TTC549 (cell line): ENCODE data around the gene PARK7.

Experiments
- FAIRE-seq: peaks from 2 replicates; lab custom pipeline; 2012; peaks lifted over from hg19 to GRCh38; lab: Jason Lieb, UNC

Gene PARK7

GRCh38 chr1:8011016-8011415, 49.5 kb downstream of the PARK7 start:
- no peak for FAIRE-seq

- FAIRE-seq: no peak
Measured at GRCh38 chr1:8011923-8012858, 50.7 kb downstream of the PARK7 start.

- FAIRE-seq: no peak
Measured at GRCh38 chr1:8012955-8013354, 51.4 kb downstream of the PARK7 start.

DNA sequence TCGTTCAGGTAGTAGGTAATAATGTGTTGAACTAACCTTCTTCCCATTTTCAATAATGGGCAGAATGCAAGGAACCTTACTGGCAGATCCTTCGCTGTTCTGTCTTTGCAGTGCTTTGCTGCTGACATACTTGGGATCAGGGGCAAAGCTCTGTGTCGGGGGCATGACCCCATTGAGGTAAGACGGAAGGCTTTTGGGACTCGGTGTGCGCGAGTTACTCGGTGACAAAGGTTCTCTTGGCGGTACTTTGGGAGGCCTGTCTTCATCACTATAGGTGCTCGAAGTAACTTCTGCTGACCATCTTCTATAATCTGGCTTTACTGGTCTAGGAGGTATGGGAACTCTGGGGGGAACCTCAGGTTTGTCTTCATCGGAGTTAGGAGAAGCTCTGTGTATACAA, 51.9 kb downstream of the PARK7 start:
- FAIRE-seq: no peak

- FAIRE-seq: no peak
Measured at GRCh38 chr1:8013800-8014199, 52.3 kb downstream of the PARK7 start.

DNA sequence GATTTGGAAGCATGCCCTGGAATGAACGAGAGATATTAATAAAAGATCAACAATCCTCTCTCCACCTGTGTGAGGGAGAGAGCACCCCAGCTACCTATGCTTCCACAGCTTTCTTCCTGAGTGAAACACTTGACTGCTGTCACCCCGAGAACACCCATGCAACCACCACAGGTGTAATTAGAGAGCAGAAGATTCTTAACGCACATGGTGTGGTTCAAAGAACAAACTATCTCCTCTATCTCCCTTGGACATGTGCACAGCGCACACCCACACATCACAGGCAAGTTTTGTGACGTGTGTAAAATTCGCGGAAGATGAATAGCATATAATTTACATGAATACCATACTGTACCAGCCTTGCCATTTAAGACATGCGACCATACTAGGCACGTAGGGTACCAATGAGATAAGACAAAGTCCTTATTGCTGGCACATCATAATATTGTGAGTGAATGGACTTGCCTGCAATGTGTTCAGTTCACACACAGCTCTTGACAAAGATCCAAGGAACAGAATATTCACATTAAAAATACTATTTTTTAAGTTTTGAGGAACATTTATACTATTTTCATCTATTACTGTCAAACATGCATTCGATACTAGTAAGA, 53.0 kb downstream of the PARK7 start:
- no peak for FAIRE-seq

DNA sequence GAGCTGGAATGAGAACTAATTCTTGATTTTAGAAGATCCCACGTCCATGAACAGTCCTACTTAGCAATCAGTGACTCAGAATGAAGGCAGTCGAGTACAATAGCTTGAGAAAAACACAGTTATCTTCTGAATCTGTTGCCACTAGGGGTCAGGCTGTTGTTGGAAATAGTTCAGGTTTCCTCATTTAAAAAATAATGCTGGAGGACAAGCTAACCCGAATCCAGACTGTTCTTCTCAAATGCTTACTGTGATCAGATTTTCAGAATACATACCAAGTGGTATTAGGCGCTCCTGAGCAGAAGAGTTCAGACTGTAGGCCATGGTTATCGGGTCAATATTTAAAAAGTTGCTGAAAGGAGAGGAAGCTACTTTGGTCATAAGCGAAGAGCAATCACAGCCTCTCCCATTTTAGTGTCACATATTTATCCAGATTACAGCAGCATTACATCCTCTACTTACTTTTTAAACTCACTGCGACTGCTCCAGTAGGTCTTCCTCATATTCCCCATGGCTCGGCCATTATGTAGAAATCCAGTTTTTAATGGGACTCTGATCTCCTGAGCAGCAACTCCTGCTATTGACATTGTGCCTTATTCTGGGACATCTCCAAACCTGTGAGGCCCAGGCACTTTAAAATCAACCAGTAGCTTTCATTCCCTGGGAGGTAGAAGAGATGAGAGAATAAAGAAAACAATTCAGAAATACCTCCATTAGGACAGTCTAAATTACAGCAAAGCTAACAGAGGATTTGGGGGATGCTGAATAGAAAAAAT, 53.7 kb downstream of the PARK7 start:
- peak; percentile 11 for FAIRE-seq

- FAIRE-seq: no peak
Measured at GRCh38 chr1:8015809-8016165, 54.3 kb downstream of the PARK7 start.

DNA sequence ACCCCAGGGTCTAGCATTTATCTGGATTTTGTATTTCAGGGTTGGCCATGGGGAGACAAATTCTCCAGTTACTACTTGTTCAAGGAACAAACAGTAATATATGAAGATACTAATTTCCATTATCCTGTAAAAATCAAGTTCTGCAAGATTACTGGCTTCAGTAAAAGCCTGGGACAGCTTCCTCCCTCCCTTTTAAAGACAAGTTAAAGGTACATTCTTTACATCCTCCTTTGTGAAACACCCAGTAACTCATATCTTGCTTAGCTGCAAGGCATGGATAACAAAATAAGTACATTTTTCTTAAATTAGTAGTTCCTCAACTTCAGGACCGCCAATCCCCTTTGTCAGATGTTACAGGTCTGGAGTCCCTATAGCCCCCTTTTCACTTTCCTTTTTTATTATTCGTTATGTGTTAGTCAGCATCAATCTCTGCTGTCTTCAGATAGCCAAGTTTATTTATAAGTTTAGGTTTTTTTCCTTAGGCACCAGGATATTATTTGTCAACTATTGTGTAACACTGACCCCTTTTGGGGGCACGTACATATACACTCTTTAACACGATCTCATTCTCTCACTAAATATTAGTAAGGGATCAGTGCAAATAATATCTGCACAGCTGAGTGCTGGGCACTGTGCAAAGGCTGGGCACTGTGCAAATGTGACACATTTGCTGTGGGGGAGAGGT, 54.8 kb downstream of the PARK7 start:
- no peak for FAIRE-seq

GRCh38 chr1:8016895-8017241, 55.4 kb downstream of the PARK7 start:
- no peak for FAIRE-seq

DNA sequence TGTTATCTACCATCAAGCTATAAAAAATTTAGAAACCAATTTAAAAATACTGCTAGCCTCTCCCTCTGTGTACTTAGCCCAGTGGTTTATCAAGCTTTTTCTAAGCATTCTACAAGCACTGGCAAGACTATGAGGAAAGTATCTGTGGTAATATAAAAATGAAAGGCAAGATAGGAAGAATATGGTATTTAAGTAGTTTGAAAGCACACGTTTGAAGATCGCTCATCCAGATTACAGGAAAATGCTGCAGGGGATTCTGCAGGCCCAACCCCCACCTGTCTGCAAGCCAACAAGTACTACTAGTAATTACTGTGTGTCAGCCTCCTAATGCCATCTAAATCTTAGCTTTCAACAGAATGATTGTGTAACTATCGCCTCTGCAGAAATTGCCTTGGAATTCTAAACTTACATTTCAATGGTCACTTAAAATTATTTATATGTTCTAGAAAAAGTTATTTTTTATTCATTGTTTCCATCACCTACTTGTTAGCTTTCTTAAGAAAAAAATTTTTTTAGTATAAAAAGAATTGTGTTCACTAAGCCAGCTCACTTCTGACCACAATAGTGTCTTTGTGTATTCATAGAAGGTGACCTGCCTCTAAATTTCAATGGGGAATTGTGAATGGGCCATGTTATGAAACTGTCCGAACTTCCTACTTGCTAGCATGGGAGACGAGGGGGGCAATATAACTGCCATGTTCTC, 56.1 kb downstream of the PARK7 start:
- peak; percentile 17 for FAIRE-seq

DNA sequence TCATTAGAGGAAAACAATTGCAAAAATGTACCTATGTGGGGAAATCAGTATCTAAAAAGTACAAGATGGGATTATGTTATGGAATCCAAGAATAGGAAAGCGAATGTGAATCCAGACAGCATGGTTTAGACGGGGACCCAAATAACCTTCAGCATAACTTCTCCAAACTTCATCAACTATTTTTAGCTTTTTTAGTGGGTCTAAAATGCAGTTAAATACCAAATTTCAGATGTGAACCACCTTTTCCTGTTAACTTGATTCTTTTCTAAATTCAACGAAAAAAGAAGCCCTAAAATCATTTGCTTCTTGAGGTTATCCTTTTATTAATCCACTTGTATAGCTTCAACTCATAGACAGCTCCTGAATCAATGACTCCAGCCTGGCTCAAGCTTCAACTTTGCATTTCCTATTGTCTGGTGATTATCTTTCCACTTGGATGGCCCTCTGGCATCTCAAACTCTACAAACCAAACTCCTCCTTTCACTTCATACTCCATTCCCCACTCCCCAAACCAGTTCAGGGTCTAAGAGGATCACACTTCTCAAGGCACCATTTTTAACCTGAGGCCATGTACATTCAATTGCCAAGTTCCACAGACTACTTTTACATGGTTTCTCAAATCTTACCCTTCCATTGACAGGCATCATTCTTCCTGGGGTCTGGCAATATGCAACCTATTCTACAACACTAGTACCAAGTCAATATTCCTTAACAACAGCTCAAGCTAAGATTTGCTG, 57.1 kb downstream of the PARK7 start:
- FAIRE-seq: no peak

GRCh38 chr1:8019229-8019620, 57.7 kb downstream of the PARK7 start:
- no peak for FAIRE-seq

GRCh38 chr1:8020032-8020431, 58.5 kb downstream of the PARK7 start:
- FAIRE-seq: no peak

DNA sequence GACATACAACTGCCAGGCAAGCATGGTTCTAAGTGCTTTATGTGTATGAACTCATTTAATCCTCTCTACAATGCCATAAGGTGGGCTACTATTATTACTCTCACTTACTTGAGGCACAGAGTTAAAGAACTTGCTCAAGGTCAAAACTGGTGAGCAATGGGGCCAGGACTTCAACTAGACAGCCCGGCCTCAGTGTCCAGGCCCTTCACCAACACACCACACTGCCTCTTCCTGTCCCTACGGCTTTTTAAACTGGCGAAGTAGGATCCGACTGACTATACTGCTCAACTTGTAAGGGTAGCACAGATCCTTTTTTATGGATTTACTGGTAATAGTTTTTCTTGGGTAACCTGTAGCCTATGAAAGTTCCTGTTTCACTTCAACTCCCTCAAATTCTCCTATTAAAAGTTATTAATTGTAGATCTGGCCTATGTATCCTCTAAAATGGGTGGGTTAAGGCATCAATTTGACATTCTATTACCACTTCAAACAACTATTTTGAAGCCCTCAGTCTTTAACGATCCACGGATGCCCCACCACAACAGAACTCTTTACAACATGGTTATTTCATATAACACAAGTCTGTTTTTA, 60.3 kb downstream of the PARK7 start:
- no peak for FAIRE-seq

DNA sequence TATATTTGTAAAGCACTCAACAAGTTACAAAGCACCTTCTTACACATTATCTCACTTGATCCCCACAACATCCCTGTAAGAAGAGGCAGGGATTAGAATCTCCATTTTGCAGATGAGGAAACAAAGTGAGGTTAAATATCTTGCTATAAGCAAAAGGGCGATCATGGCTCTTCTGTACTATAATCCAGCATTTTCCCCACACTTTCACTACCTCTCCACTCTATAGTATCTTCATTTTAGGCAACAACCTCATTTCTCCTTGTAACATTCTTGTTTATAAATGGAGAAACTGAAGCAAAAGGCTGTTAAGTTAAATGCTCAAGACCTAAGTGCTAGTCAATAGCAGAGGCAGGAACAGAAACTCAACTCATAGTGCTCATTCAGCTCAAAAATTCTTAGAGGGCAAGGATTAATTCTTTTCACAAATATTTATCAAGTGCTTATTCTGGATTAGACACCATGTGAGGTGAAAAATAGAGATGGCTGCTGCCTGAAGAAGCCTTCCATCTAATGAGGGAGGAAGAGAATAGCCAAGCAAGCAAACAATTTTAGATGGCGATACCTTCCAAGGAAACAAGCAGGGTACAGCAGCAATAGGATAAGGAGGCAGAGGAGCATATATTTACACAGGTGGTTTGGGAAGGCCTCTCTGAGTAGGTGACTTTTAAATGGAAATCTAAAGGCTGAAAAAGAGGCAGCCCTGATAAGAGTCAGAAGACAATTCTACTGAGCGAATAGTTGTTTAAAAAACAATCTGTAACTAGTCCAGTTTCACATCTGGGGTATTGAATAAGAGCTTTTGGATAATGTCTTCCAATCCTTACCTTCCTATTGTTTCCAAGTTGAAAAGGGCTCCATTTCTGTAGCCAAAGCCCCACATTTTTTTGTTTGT, 61.1 kb downstream of the PARK7 start:
- no peak for FAIRE-seq

DNA sequence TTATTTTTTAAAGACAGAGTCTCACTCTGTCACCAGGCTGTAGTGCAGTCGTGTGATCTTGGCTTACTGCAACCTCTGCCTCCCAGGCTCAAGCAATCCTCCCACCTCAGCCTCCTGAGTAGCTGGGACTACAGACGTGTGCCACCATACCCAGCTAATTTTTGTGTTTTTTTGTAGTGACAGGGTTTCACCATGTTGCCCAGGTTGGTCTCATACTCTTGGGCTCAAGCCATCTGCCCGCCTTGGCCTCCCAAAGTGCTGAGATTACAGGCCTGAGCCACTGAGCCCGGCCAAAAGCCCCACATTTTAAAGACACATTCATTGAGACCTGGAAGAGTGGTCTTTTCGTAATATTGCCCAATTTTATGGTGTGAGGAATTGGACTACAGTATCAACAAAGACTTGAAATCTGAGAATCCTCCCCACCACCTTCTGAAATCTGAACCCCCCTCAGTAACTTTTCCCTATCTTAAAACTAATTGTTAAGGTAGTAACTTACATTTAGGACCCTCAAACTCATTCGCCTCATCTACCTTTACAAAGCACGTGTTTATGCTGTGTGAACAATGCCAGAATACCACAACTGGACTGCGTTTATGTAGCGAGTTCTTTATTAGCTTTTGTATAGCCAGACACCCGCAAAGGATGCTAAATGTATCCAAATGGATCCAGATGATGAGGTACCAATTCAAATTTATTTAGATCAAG, 61.9 kb downstream of the PARK7 start:
- no peak for FAIRE-seq

GRCh38 chr1:8023995-8024313, 62.4 kb downstream of the PARK7 start:
- no peak for FAIRE-seq

GRCh38 chr1:8024329-8024728, 62.8 kb downstream of the PARK7 start:
- no peak for FAIRE-seq
